HCT116 (cell line): ENCODE measurements around the gene REST. TPM values are rescaled to one million over a fixed set of nuclear protein-coding genes. Genes with fewer than 3 reads are reported as not detected.

Experiments
- ATAC-seq: fragments of 200-7000 bp; cut with Tn5 transposase; 2 replicates; pipeline ENCODE4 v1.9.1; 2020; ENCODE audit warnings: mild to moderate bottlenecking, moderate library complexity
- BruUV-seq: library from RNA; stranded (reverse); fragments of 400-500 nt; replicated peaks from 2 replicates; lab custom pipeline; 2021; lab: Mats Ljungman, UMichigan
- CTCF ChIA-PET: fragments of 300-600 bp; sonication (Branson Sonifier 250); formaldehyde crosslinking; loops from one replicate; lab custom pipeline; 2021; ENCODE audit warnings: antibody characterized with exemption; lab: Charles Lee
- POLR2A ChIA-PET: fragments of 300-600, 350-600 bp; sonication (Branson Sonifier 250); formaldehyde crosslinking; loops from one replicate; lab custom pipeline; 2021; ENCODE audit warnings: antibody characterized with exemption; lab: Charles Lee
- RAD21 ChIA-PET, 2 experiments: fragments of 300-600 bp; sonication (Branson Sonifier 250); formaldehyde crosslinking; loops; one replicate each; lab custom pipeline; 2023; ENCODE audit warnings: low total read pairs in 2 of 2; ENCODE audit not compliant: uncharacterized antibody in 2 of 2, unreplicated experiment in 2 of 2, low non-redundant PET in 1 of 2; lab: Charles Lee
- DNase-seq: peaks from one replicate; pipeline ENCODE4 v3.0.0-alpha.2; 2010; ENCODE audit warnings: low read depth, low spot score
- H2AFZ ChIP-seq: fragments of 200-600 bp; shearing (Covaris generic), sonication (generic); 2 replicates; pipeline ENCODE4 v1.6.1; 2017; ENCODE audit warnings: low read depth, mixed run types, mixed read lengths, antibody characterized with exemption, low read length; ENCODE audit not compliant: poor library complexity, severe bottlenecking
- H3K27ac ChIP-seq: 2 replicates; pipeline ENCODE4 v1.5.1; 2012; ENCODE audit warnings: low read depth, low read length
- H3K27me3 ChIP-seq: fragments of 200-600 bp; sonication (generic); 2 replicates; pipeline ENCODE4 v1.6.1; 2016; ENCODE audit warnings: mixed run types, low read length, mixed read lengths; ENCODE audit not compliant: insufficient read depth
- H3K36me3 ChIP-seq, 2 experiments: fragments of 200-500 bp in 1 of 2; fragments of 200-600 bp in 1 of 2; sonication (Bioruptor generic) in 1 of 2; sonication (generic) in 1 of 2; 2 replicates each; pipeline versions ENCODE4 v1.5.1 to v1.6.1; 2014 to 2016; ENCODE audit warnings: low read length in 2 of 2, inconsistent platforms in 1 of 2, mixed read lengths in 1 of 2, mixed run types in 1 of 2; ENCODE audit not compliant: insufficient read depth in 2 of 2, control insufficient read depth in 1 of 2
- H3K4me1 ChIP-seq, 2 experiments: fragments of 200-600 bp in 1 of 2; sonication (generic) in 1 of 2; 2 replicates each; pipeline versions ENCODE4 v1.5.1 to v1.6.1; 2012 to 2017; ENCODE audit warnings: low read length in 2 of 2, inconsistent platforms in 1 of 2, mild to moderate bottlenecking in 1 of 2, mixed read lengths in 1 of 2, mixed run types in 1 of 2, moderate library complexity in 1 of 2; ENCODE audit not compliant: insufficient read depth in 2 of 2, control insufficient read depth in 1 of 2
- H3K4me2 ChIP-seq: fragments of 200-600 bp; sonication (generic); 2 replicates; pipeline ENCODE4 v1.6.1; 2017; ENCODE audit warnings: mixed run types, low read length, mixed read lengths
- H3K4me3 ChIP-seq, 2 experiments: fragments of 200-600 bp in 1 of 2; sonication (generic) in 1 of 2; replicated peaks in 1 of 2; 2 replicates each; pipeline ENCODE4 v1.5.1; 2011 to 2016; ENCODE audit warnings: low read length in 2 of 2, control low read depth in 1 of 2, low read depth in 1 of 2, mild to moderate bottlenecking in 1 of 2, mixed read lengths in 1 of 2, mixed run types in 1 of 2
- H3K79me2 ChIP-seq: fragments of 200-600 bp; sonication (generic); 2 replicates; pipeline ENCODE4 v1.6.1; 2017; ENCODE audit warnings: mild to moderate bottlenecking, mixed run types, low read length, moderate library complexity, mixed read lengths; ENCODE audit not compliant: insufficient read depth
- H3K9ac ChIP-seq: fragments of 200-600 bp; sonication (generic); 2 replicates; pipeline ENCODE4 v1.6.1; 2016; ENCODE audit warnings: low read length, mixed read lengths
- H3K9me2 ChIP-seq: fragments of 200-600 bp; sonication (generic), shearing (Covaris generic); 2 replicates; pipeline ENCODE4 v1.6.1; 2017; ENCODE audit warnings: mixed run types, mild to moderate bottlenecking, moderate library complexity; ENCODE audit not compliant: insufficient read depth
- H3K9me3 ChIP-seq, 2 experiments: fragments of 200-500 bp in 1 of 2; fragments of 200-600 bp in 1 of 2; sonication (Bioruptor generic) in 1 of 2; sonication (generic) in 1 of 2; 2 replicates each; pipeline ENCODE4 v1.6.1; 2014 to 2017; ENCODE audit warnings: low read length in 2 of 2, mixed read lengths in 2 of 2, inconsistent platforms in 1 of 2, low read depth in 1 of 2, mild to moderate bottlenecking in 1 of 2, mixed run types in 1 of 2, moderate library complexity in 1 of 2; ENCODE audit not compliant: control insufficient read depth in 1 of 2, insufficient read depth in 1 of 2
- H4K20me1 ChIP-seq: fragments of 200-600 bp; sonication (generic), shearing (Covaris generic); 2 replicates; pipeline ENCODE4 v1.6.1; 2017; ENCODE audit warnings: mixed run types, mild to moderate bottlenecking, moderate library complexity; ENCODE audit not compliant: insufficient read depth
- ATF3 ChIP-seq: IDR thresholded peaks from 2 replicates; pipeline ENCODE4 v1.6.1; 2012
- CEBPB ChIP-seq: IDR thresholded peaks from 2 replicates; pipeline ENCODE4 v1.6.1; 2012; ENCODE audit warnings: low read depth
- CTCF ChIP-seq, 3 experiments: fragments of 200-600 bp in 1 of 3; sonication (generic) in 1 of 3; IDR thresholded peaks in 2 of 3; conservative IDR thresholded peaks in 1 of 3; 2 replicates each; pipeline ENCODE4 v1.5.1; 2012 to 2017; ENCODE audit warnings: low read depth in 2 of 3, low read length in 2 of 3, antibody characterized with exemption in 1 of 3, borderline replicate concordance in 1 of 3, control low read depth in 1 of 3, mild to moderate bottlenecking in 1 of 3, mixed read lengths in 1 of 3, mixed run types in 1 of 3, moderate library complexity in 1 of 3; ENCODE audit not compliant: insufficient read depth in 1 of 3
- EGR1 ChIP-seq: IDR thresholded peaks from 2 replicates; pipeline ENCODE4 v1.6.1; 2012; ENCODE audit warnings: low read depth
- ELF1 ChIP-seq: IDR thresholded peaks from 2 replicates; pipeline ENCODE4 v1.6.1; 2012; ENCODE audit warnings: low read depth, borderline replicate concordance
- EZH2phosphoT487 ChIP-seq: fragments of 200-600 bp; IDR thresholded peaks from 2 replicates; pipeline ENCODE4 v1.6.1; 2018; ENCODE audit warnings: antibody characterized with exemption, borderline replicate concordance
- FOSL1 ChIP-seq: IDR thresholded peaks from 2 replicates; pipeline ENCODE4 v1.6.1; 2012; ENCODE audit warnings: low read depth
- JUND ChIP-seq: IDR thresholded peaks from 2 replicates; pipeline ENCODE4 v1.6.1; 2012
- POLR2AphosphoS5 ChIP-seq: IDR thresholded peaks from 2 replicates; pipeline ENCODE4 v1.6.1; 2011; ENCODE audit warnings: mild to moderate bottlenecking, low read depth, low read length, moderate library complexity
- RAD21 ChIP-seq: IDR thresholded peaks from 2 replicates; pipeline ENCODE4 v1.6.1; 2012; ENCODE audit warnings: low read depth, mild to moderate bottlenecking
- REST ChIP-seq: IDR thresholded peaks from 2 replicates; pipeline ENCODE4 v1.6.1; 2012; ENCODE audit warnings: low read depth
- SIN3A ChIP-seq: IDR thresholded peaks from 2 replicates; pipeline ENCODE4 v1.6.1; 2012; ENCODE audit warnings: low read depth
- SP1 ChIP-seq: IDR thresholded peaks from 2 replicates; pipeline ENCODE4 v1.6.1; 2012; ENCODE audit warnings: low read depth
- SRF ChIP-seq: IDR thresholded peaks from 2 replicates; pipeline ENCODE4 v1.6.1; 2012; ENCODE audit warnings: low read depth
- TCF7L2 ChIP-seq: IDR thresholded peaks from 2 replicates; pipeline ENCODE4 v1.7.0; 2011; ENCODE audit warnings: borderline replicate concordance, inconsistent platforms; ENCODE audit not compliant: insufficient read depth, insufficient read length; ENCODE audit errors: extremely low read depth
- YY1 ChIP-seq: IDR thresholded peaks from 2 replicates; pipeline ENCODE4 v1.6.1; 2011; ENCODE audit warnings: low read length, low read depth, moderate library complexity, mild to moderate bottlenecking; ENCODE audit not compliant: insufficient replicate concordance; ENCODE audit errors: extremely low read depth
- ZFX ChIP-seq: fragments of 450-650 bp; IDR thresholded peaks from 2 replicates; pipeline ENCODE4 v1.6.1; 2017
- intact Hi-C: fragments of 100-400 bp; cut with micrococcal nuclease; formaldehyde crosslinking; loops from 2 replicates; pipeline ENCODE4 v1.10.0; 2022
- total RNA-seq: library from RNA; stranded (reverse); gene quantifications from one replicate; pipeline ENCODE4 v1.2.1, GENCODE V29; 2021; ENCODE audit not compliant: unreplicated experiment
- TF ChIP-seq, protein P1 (sequence below): IDR thresholded peaks from 2 replicates; pipeline ENCODE4 v1.6.1; 2012

REST gene
- total RNA-seq, 1 experiment from 2014 or later: 42.6 TPM

DNA sequence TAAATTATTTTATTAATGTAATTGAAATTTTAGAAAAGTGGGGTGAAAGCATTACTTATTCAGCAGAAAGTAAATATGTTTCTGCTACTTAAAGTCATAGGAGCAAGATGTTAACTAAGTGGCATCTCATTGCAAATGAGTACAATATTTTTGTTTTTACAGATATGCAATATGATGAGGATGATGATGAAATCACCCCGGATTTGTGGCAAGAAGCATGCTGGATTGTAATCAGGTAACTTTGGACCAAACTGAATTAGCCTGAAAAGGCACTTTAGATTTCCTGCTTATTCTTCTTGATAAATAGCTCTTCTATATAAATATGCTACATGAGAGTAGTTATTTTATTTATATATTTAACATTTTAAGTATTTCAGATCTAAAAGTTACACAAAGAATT lies 78.5 kb downstream of the REST start (continued):
- TF ChIP-seq REST: no peak
- no peak for TF ChIP-seq POLR2AphosphoS5
- no peak for TF ChIP-seq TCF7L2
- no peak for TF ChIP-seq CEBPB
- TF ChIP-seq EGR1: no peak
- no peak for TF ChIP-seq SP1

GRCh38 chr4:56986952-56987351 lies 79.3 kb downstream of the REST start:
- H3K4me2 ChIP-seq: no peak overlapping the region
- no peak overlapping the region for H3K9ac ChIP-seq
- intact Hi-C loops: no loop called here
- no peak overlapping the region for H3K27ac ChIP-seq
- no peaks in the 10 kb centered on the region for H3K27me3 ChIP-seq
- no peak overlapping the region for H3K4me3 ChIP-seq
- peaks cover 8 to 36% of the 10 kb centered on the region in 2 experiments; a peak in 3 of 4 replicates for H3K36me3 ChIP-seq
- no peaks in the 10 kb centered on the region for H3K9me2 ChIP-seq
- no peak overlapping the region for H2AFZ ChIP-seq
- ChIA-PET CTCF (no interaction called here), POLR2A (no interaction called here), RAD21 (no interaction called here)
- BruUV-seq: no TSS peak
- no peaks in the 10 kb centered on the region for H4K20me1 ChIP-seq
- H3K79me2 ChIP-seq: peaks cover 100% of the 10 kb centered on the region
- no peaks in the 10 kb centered on the region for H3K9me3 ChIP-seq
- no peak for DNase-seq
- no peak for ATAC-seq
- no peaks in the 10 kb centered on the region for H3K4me1 ChIP-seq
- TF ChIP-seq ZFX (no peak), EGR1 (no peak), FOSL1 (no peak), CTCF (IDR thresholded peaks at IDR 0.05 in 2 of 3, conservative IDR thresholded peaks at IDR 0.05 in 1 of 3; ENCODE audit: borderline replicate concordance in 1 of 3, insufficient read depth in 1 of 3, low read depth in 2 of 3, low read length in 2 of 3) (no peak), EZH2phosphoT487 (no peak), SP1 (no peak), CEBPB (no peak), SIN3A (no peak), RAD21 (no peak), ATF3 (no peak), YY1 (no peak), JUND (no peak), SRF (no peak), ELF1 (no peak), REST (no peak)
- TF ChIP-seq, protein P1, sequence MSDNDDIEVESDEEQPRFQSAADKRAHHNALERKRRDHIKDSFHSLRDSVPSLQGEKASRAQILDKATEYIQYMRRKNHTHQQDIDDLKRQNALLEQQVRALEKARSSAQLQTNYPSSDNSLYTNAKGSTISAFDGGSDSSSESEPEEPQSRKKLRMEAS: no peak
